Activated CD4-positive, alpha-beta T cell treated with anti-CD3 and anti-CD28 coated beads, Interleukin-2, amount 50 U/mL, for 4 hours (primary cell): ENCODE results near the gene HLA-G.

Experiments
- DNase-seq, 2 experiments: peaks; one replicate each; pipeline ENCODE4 v3.0.0-alpha.2; 2020

Gene HLA-G

DNA sequence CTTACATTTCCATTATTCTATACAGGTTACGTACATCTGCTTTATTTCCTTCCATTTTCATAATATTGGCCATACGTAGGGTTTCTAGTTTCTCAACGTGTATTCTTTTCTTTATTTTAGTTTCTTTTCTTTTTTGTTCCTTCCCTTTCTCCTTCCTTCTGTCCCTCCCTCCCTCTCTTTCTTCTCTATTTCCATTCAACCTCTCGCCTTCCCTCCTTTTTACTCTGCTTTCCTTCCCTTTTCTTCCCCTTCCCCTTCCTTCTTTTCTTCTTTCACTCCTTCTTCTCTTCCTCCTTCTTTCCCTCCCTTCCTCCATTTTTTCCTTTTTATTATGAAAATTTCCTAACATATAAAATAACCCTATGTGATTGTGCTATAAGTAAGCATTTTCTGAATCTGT, 8.7 kb upstream of the HLA-G start:
- no peak for DNase-seq

DNA sequence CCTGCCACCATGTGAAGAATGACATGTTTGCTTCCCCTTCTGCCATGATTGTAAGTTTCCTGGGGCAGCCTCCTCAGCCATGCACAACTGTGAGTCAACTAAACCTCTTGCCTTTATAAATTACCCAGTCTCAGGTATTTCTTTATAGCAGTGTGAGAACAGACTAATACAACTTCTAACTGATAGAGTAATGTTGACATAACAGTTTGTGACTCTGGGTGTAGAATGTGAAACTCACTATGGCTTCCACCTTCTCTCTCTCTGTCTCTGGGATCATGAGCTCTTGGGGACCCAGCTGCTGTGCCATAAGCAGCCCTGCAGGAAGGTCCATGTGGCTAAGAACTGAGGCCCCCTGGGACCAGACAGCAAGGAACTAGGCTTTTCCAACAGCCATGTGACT, 3.5 kb upstream of the HLA-G start:
- no peak for DNase-seq

DNA sequence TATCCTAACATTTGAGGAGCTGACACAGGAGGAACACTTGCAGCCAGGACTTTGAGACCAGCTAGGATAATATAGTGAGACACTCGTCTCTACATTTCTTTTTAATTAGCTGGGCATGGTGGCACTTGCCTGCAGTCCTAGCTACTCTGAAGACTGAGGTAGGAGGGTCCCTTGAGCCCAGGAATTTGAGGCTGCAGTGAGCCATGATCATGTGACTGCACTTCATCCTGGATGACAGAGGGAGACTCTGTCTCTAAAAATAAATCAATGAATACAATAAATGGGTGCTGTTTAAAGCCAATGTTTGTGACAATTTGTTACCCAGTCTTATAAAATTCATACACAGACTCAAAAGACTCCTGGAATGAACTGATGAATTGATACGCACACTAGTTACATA, 1.8 kb upstream of the HLA-G start:
- DNase-seq = no peak

DNA sequence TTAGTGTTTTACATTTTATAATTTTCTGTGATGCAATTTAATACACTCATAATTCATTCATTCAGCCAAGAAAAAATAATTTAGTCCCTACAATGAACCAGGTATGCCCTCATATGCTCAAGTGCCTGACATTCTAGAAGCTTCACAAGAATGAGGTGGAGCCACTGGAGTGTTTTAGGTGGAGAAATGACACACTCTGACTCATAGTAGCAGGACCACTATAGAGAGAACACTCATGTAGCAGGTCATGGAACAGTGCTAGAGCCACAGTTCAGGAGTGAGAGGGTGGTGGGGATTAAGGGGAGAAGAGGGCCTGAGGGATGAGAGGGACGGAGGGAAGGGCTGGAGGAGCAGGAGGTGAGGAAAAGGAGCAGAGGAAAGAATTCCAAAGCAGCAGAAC, 1.4 kb upstream of the HLA-G start:
- no peak for DNase-seq

DNA sequence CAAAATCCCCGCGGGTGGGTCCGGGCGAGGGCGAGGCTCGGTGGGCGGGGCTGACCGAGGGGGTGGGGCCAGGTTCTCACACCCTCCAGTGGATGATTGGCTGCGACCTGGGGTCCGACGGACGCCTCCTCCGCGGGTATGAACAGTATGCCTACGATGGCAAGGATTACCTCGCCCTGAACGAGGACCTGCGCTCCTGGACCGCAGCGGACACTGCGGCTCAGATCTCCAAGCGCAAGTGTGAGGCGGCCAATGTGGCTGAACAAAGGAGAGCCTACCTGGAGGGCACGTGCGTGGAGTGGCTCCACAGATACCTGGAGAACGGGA, 809 bp downstream of the HLA-G start:
- DNase-seq = no peak

DNA sequence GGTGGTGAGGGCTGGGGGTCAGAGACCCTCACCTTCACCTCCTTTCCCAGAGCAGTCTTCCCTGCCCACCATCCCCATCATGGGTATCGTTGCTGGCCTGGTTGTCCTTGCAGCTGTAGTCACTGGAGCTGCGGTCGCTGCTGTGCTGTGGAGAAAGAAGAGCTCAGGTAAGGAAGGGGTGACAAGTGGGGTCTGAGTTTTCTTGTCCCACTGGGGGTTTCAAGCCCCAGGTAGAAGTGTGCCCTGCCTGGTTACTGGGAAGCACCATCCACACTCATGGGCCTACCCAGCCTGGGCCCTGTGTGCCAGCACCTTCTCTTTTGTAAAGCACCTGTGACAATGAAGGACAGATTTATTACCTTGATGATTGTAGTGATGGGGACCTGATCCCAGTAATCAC, 2.1 kb downstream of the HLA-G start:
- no peak for DNase-seq

DNA sequence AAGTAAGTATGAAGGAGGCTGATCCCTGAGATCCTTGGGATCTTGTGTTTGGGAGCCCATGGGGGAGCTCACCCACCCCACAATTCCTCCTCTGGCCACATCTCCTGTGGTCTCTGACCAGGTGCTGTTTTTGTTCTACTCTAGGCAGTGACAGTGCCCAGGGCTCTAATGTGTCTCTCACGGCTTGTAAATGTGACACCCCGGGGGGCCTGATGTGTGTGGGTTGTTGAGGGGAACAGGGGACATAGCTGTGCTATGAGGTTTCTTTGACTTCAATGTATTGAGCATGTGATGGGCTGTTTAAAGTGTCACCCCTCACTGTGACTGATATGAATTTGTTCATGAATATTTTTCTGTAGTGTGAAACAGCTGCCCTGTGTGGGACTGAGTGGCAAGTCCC, 2.8 kb downstream of the HLA-G start:
- no peak for DNase-seq

DNA sequence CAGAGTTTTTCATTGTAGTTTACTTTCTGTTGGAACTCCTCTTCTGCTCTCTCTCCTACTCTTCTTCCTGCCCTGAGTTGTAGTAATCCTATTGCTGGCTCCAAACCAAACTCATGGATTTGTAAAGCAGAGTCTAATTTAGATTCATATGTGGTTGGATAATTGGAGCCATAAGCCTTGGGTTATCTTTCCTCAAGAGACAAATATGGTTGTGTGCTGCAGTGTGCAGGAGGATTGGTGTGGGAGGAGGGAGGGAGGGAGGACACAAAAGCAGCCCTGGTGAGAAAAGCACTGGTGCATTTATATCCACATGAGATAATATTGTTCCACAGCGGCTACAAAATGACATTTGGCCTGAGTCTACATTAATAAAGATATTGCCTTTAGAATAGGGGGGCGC, 4.2 kb downstream of the HLA-G start:
- no peak for DNase-seq

DNA sequence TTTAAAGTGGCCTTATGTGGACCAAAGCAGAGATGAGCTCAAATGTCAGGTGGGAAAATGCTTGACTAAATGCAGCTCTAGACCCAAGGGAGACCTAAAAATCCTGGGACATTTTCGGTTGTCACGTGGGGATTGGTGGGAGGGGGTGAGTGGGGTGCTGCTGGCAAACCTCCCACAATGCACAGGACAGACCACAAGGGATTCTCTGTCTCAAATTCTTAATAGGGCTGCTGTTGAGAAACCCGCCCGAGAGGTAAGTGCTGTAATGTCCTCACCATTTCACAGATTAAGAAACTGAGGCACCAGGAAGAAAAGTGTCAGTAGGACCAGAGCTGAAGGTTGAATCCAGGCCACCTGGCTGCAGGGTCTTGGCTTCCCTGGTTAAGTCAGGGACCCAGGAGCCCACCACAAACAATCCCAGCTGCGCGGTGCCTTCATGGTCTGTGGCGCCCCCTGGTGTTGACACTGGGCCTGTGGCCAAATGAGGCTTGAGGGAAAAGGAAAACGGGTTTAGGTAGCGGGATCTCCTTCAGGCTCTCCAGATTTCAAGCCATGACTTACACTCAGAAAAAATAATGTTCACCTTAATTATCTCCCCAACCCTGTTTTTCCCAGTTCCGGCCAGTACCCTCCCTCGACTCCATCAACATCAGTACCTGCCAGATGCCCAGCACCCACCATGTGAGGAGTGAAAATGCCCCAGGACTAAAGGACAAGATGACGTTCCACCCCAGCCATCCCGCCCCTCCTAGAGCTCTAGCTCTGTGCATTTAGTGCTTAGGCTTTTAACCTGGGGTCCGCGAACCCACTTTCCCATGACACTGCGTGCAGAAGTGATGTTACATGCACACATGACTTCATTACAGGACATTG, 7.2 kb downstream of the HLA-G start:
- DNase-seq = peak; percentile 48 to 50

DNA sequence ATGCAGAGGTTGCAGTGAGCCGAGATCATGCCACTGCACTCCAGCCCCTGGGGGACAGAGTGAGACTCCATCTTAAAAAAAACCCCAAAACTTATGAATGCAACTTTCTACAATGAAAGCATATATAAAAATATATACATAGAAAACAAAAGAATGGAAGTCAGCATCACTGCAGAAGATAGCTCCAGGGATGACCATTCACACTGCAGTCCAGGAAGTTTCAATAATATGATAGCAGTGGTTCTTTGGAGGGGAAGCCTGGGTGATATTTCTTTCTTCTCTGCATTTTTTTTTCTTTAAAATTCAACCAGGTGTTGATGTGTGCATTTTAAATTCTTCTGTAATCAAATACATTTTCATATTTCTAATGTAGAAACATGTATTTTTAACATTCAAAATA, 12.3 kb downstream of the HLA-G start:
- DNase-seq = no peak

DNA sequence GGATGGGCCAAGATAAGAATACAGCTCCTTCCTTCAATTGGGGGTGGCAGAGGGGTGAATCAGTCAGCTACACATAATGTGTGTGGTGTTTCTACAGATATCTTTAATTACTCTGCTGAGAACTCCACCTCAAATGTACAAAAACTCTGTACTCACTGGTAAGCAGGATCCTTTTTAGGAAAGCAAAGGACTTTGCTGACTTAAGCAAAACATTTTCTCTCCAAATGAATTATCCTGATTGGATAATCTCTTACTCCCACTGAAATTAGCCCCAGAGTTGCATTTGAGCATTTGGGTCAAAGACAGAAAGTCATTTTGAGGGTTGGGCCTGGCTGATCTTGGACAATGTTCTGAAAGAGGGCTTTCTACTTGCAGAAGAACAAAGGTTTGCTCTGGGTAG, 13.4 kb downstream of the HLA-G start:
- DNase-seq = no peak

DNA sequence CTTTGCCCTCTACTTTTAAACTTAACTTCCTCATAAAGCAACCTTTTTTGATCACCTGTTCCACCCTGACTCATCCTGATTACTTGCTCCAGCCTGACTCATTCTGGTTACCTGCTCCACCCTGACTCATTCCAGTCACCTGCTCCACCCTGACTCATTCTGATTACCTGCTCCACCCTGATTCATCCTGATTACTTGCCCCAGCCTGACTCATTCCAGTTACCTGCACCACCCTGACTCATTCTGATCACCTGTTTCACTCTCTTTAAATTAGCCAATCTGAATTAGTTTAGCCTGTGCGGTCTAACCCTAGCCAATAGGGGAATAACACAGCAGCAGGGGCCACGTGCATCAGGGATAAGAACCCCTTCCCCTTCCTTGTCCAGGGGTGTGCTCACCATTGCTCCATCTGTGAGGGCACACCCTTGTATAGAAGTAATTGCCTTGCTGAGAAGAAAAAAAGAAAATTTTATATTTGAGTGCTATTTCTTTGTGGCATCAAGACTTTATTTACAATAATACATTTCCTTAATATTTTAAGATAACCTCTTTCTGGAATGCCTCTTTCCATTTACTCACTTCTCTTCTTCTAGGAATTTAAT, 17.9 kb downstream of the HLA-G start:
- DNase-seq = peak; percentile 39 to 45

DNA sequence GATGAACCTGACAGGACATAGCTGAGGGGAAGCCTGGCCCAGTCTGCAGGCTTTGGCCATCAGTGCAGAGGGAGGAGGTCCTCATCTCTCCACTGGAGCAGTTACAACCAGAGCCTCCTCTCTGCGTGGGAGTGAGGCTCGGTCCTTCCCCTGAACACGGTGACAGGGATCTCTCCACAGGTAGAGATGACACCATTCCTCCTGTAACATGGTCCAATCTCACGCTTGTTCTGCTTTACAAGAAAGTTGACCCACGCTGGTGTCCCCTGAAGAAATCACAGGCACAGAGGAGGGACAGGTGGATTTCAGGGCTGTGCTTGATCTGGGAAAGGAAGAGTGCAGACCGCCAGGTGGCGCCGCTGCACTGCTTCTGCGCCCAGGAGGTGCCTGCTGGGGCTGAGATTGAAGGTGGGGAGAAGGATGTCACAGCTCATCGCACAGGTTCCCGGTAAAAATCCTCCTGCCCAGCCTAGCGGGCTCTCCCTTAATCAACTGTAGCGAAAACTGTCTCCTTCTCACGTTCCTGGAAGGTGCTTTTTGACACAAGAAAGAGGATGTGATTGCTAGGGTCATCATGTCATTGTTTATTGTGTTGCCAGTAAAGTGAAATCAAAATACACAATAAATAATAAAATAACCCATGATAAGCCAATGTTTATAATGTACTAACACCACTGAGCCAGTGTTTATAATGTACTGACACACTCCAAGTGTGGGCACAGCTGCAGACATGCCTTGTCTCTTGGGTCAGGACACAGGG, 20.4 kb downstream of the HLA-G start:
- peak; percentile 83 to 87 for DNase-seq

DNA sequence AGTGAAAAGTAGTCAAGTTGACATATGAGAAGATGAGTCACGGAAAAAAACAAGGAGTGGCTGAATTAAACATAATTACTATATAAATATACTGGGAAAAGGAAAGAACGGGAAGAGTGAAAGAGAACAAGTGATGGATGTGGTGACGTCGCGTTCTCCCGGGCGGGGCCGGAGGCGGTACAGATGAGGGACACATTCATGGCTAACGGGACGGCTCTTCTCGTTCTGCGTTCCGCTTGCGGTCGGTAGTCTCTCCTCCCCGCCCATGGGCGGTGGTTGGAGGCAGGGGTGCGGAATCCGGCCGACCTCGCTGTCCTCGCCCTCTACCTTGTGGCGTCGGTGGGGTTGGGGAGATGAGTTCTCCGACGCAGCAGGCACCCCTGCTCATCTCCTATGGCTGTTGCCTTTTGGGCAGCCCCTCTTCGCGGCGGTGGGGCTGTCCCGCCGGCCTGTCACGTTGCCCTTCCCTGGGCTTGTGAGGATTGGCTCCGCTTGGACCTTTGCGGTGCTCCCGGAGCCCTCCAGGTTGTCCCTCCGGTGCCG, 22.5 kb downstream of the HLA-G start:
- peak in 1 of 2 experiments; percentile 16 for DNase-seq

DNA sequence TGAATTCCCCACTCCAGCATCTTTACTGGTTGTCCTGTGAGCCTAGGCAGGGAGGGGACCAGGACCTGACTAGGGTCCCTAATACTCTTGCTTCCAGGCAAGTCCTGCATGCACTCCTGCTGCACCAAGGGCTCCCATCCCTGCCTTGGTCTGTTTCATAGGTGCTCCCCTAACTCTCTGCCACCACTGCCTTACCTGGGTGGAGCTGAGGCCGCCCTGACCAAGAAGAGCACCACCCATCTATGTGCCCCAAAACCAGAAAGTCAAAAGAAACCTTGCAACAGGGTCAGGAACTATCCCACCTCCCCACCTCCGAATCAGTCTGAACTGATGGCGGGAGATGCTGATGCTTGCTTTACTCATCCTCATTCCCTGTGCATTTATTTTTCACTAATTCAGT, 23.6 kb downstream of the HLA-G start:
- no peak for DNase-seq

DNA sequence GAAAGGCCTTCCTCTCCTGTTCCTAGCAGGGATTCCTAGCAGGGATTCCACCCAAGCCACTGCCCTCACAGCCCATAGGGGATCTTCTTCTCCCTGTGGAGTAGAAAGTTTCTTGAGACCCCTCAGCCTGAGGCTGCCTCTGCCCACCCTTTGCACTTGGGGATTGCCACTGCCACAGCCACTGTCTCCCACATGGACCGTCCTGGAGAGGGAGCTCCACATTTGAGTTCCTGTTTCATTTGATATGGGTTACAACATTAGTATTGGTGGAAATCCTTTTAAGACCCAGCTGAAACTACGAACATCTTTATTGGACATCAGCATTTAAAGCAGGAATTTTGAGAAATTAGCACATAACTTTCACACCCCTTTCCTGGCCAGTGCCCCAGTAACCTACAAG, 25.6 kb downstream of the HLA-G start:
- DNase-seq = no peak

DNA sequence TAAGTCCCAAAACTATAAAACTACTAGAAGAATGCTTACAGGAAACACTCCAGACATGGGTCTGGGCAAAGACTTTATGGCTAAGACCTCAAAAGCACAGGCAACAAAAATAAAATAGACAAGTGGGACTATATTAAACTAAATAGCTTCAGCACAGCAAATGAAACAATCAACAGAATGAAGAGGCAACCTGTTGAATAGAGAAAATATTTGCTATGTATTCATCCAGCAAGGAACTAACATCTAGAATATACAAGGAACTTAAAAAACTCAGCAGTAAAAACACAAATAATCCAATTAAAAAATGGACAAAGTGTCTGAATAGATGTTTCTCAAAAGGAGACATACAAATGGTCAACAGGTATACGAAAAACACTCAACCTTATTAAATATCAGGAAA, 30.4 kb downstream of the HLA-G start:
- no peak for DNase-seq

DNA sequence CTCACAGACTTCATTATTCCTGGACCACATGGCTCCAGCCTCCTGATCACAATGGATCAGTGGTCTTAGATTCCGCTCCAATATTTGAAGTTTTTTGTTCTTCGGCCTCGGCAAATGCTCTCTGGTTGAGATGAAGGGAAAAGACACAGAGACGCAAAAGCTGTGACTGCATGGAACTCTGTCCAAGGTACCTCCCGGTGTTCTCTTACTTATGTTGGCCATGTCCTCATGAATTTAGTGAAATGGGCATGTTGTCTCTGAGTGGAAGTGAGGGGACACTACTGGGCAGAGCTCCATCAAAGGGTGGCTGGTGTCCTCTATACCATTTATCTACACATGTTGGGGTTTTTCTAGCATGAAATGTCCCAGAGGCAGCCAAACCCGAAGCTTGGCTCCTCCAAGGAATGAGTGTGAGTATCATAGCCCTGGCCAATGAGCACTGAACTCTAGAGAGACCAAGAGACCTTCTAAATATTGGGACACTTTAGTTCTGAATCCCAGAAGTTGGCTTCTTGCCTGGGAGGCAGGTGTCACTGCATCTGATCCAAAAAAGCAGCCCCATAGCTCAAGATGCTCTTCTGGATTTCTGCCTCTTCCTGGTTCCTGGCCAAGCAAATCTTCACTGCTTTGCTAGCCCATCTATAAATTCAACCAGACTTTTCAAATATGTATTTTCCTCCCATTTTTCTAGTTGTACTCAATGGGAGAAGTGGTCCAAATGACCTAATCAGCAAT, 34.1 kb downstream of the HLA-G start:
- DNase-seq = no peak

DNA sequence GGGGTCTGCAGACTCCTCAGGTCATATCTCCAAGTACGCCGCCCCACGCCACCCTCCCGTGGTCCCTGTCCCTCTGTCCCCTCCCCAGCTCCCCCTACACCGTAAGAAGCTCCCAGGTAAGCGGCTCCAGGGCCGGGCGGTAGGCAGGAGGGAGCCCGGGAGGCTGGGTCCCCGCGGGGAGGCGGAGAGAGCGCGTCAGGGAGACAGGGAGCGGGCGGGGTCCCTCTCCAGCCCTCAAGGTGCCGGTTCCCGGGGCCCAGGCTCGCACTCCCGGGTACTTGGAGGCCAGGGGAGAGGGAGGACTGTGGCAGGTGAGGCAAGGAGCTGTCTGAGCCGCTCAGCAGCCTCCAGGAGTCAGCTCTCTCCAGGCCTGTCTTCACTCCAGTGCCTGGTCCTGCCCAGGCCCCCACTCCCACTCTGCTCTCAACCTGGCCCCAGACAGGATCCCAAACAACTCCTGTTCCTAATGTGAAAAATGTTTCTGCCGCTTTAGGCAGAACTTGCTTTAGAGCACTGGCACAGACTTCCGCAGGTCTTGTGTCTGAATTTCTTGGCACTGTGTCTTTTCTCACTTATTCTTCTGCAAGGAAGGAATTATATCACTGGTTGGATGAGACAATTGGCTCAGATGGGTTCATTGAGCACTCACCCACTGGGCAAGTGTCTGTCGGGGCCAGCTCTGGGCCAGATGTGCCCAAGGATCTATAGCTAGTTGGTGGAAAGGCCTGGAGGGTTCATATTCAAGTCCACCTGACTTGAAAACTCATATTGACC, 36.6 kb downstream of the HLA-G start:
- DNase-seq = no peak

DNA sequence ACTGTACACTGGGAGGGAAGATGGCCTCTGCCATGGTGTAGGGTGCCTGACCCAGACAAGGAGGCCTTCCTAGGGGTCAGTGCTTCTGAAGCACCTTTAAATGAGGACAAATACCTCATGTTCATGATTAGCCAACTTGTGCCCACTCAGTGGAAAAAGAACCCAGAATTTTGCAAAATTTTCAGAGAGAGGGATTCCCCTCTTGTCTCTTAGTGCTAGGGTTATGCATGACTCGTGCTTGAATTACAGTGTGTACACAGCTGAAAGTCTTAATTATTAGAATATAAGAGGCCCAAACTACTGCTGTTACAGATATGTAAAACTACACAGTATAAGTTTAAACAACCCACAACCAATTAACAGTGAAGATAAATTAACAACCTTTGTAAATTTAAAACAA, 38.0 kb downstream of the HLA-G start:
- DNase-seq = no peak

DNA sequence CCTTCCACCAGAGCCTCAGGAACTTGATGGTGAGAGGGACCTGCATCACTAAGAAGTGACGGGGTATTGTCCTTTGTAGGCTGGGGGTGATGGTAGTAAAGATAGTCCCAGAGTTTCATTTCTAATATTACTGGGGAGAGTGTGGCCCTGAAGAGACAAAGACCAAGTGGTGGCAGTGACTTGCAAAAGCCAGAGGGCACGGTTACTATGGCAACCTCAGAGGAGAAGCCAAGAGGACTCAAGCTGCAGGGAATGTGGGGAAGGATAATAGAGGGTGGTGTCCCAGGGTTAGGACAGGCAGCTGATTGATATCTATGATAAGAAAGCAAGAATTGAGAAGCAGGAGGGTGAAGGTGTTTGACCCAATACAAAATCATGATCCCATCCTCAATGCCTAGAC, 42.5 kb downstream of the HLA-G start:
- DNase-seq = no peak

DNA sequence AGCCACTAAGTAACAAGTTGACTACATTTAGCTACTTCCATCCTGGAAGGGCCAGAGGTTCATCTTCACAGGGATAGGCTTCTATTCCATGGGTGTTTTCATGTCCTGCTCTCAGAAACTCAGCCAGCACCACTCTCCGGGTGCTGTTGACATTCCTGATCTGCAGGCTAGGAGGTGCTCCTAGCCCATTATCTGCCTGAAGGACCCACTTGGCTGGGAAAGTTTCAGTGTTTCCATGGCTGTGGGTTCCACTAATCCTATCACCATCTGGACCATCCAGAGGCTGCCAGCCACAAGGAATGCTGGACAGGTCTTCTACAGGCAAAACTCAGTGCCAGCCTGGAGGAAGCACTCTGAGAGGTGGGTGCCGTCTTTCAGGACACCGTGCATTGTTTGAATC, 45.2 kb downstream of the HLA-G start:
- DNase-seq = no peak
